GM23248 (cell line): ENCODE measurements around the gene FUT8. TPM values are rescaled to one million over a fixed set of nuclear protein-coding genes. Genes with fewer than 3 reads are reported as not detected.

Experiments used
- DNase-seq: peaks from one replicate; pipeline ENCODE4 v3.0.0-alpha.2; 2015
- H2AFZ ChIP-seq: fragments of 200-600 bp; sonication (generic); 2 replicates; pipeline ENCODE4 v1.6.1; 2016; ENCODE audit warnings: antibody characterized with exemption
- H3F3A ChIP-seq: fragments of 200-600 bp; sonication (generic); 2 replicates; pipeline ENCODE4 v1.6.1; 2016; ENCODE audit warnings: mild to moderate bottlenecking, antibody characterized with exemption, mixed run types; ENCODE audit not compliant: insufficient read depth
- H3K27ac ChIP-seq: fragments of 200-600 bp; sonication (generic); 2 replicates; pipeline ENCODE4 v1.5.1; 2016; ENCODE audit warnings: mild to moderate bottlenecking
- H3K27me3 ChIP-seq: fragments of 200-600 bp; sonication (generic); replicated peaks from 2 replicates; pipeline ENCODE4 v1.6.1; 2016; ENCODE audit warnings: mild to moderate bottlenecking; ENCODE audit not compliant: insufficient read depth
- H3K36me3 ChIP-seq: fragments of 200-600 bp; sonication (generic); 2 replicates; pipeline ENCODE4 v1.6.1; 2016; ENCODE audit warnings: low read depth, mild to moderate bottlenecking
- H3K4me1 ChIP-seq: fragments of 200-600 bp; sonication (generic); 2 replicates; pipeline ENCODE4 v1.6.1; 2016; ENCODE audit warnings: mild to moderate bottlenecking; ENCODE audit not compliant: insufficient read depth
- H3K4me2 ChIP-seq: fragments of 200-600 bp; sonication (generic); one replicate; pipeline ENCODE4 v1.6.1; 2016; ENCODE audit warnings: mild to moderate bottlenecking; ENCODE audit not compliant: unreplicated experiment
- H3K4me3 ChIP-seq: fragments of 200-600 bp; sonication (generic); 2 replicates; pipeline ENCODE4 v1.5.1; 2016; ENCODE audit warnings: mild to moderate bottlenecking
- H3K79me2 ChIP-seq: fragments of 200-600 bp; sonication (generic); 2 replicates; pipeline ENCODE4 v1.6.1; 2016; ENCODE audit warnings: mild to moderate bottlenecking; ENCODE audit not compliant: insufficient read depth
- H3K9ac ChIP-seq: fragments of 200-600 bp; sonication (generic); 2 replicates; pipeline ENCODE4 v1.6.1; 2016; ENCODE audit warnings: mild to moderate bottlenecking
- H3K9me2 ChIP-seq: fragments of 200-600 bp; sonication (generic); 2 replicates; pipeline ENCODE4 v1.6.1; 2016; ENCODE audit warnings: mixed run types, mild to moderate bottlenecking, moderate library complexity; ENCODE audit not compliant: insufficient read depth
- H3K9me3 ChIP-seq: fragments of 200-600 bp; sonication (generic); one replicate; pipeline ENCODE4 v1.6.1; 2017; ENCODE audit warnings: low read depth
- H4K20me1 ChIP-seq: fragments of 200-600 bp; sonication (generic); 2 replicates; pipeline ENCODE4 v1.6.0; 2016; ENCODE audit not compliant: insufficient read depth
- EZH2 ChIP-seq: fragments of 200-600 bp; sonication (generic); IDR thresholded peaks from 2 replicates; pipeline ENCODE4 v1.6.1; 2018; ENCODE audit warnings: antibody characterized with exemption, mild to moderate bottlenecking; ENCODE audit not compliant: insufficient read depth, poor library complexity, severe bottlenecking
- EZH2phosphoT487 ChIP-seq: fragments of 200-600 bp; sonication (generic); IDR thresholded peaks from 2 replicates; pipeline ENCODE4 v1.6.1; 2018; ENCODE audit warnings: antibody characterized with exemption, moderate library complexity, mild to moderate bottlenecking, low read depth; ENCODE audit not compliant: insufficient read depth
- WGBS, 2 experiments: methylation state at CpG; one replicate each; pipeline ENCODE4 v1.1.6; 2015 to 2017; ENCODE audit warnings: low lambda C conversion rate in 2 of 2, low coverage in 1 of 2; ENCODE audit errors: missing lambda C conversion rate in 2 of 2; 5-methylcytosine and 5-hydroxymethylcytosine counted together
- in situ Hi-C: fragments of 300-500 bp; cut with MboI; formaldehyde crosslinking; loops from 2 replicates; pipeline ENCODE4 v1.15.0; 2020
- polyA plus RNA-seq: library from polyadenylated mRNA; unstranded; fragments of >200 nt; fragmentation: Nextera tagmentation; extraction: Ambion mirVana; gene quantifications from 2 replicates; pipeline ENCODE4 v1.2.1, GENCODE V29; 2016
- total RNA-seq: library from RNA; depleted of rRNA; stranded (reverse); fragments of >200 nt; shearing (Covaris generic); gene quantifications from 2 replicates; pipeline ENCODE4 v1.2.3, GENCODE V29; 2014

Gene FUT8
- total and polyA plus RNA-seq, 2 experiments from 2014 or later: 40.0 to 60.6 TPM

DNA sequence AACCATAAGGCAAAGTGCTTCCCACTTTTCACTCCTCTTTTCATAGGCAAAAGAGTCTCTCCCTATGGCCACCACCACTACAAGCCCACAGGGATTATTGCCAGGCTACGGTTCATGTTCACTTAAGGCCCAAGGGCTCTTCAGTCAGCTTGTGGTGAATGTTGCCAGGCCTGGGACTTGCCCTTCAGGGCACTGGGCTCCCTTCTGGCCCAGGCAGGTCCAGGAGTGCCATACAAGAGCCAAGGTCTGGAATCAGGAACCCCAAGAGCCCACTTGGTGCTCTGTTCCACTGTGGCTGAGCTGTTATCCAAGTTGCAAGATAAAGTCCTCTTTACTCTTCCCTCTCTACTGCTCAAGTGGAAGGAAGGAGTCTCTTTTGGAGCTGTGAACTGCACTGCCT, 307.6 kb downstream of the FUT8 start:
- Histone ChIP-seq H3K4me3 (no peak overlapping the region), H3K79me2 (peaks cover 9% of the 10 kb centered on the region), H3K4me1 (no peaks in the 10 kb centered on the region), H3F3A (no peaks in the 10 kb centered on the region), H2AFZ (no peak overlapping the region), H3K27me3 (no peaks in the 10 kb centered on the region), H4K20me1 (no peaks in the 10 kb centered on the region), H3K9me3 (no peaks in the 10 kb centered on the region), H3K9me2 (no peaks in the 10 kb centered on the region), H3K27ac (no peak overlapping the region), H3K9ac (no peak overlapping the region), H3K36me3 (peaks cover 15% of the 10 kb centered on the region), H3K4me2 (no peak overlapping the region)
- TF ChIP-seq EZH2phosphoT487: no peak
- TF ChIP-seq EZH2: no peak
- DNase-seq: no peak
- in situ Hi-C loops: no loop called here
- 93 to 96% methylated on average over 1 of the region's 1 CpG for WGBS, 2 experiments

DNA sequence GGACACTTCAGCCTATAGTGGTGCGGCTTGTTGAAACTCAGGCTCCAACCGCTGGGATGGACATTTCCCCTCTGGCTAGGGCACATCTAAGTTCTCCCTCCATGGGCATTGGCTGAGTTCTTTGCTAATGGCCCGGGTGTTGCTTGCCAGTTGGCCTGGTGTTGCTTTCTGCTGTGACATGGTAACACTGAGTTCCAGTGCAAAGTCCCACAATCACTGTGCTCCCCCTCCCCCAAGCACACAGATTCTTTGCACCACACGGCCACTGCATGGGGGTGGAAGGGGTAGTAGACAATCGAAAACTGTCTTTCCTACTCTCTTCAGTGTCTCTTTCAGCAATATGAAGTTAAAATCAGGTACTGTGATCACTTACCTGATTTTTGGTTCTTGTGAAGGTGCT, 308.2 kb downstream of the FUT8 start:
- no peak overlapping the region for H3K27ac ChIP-seq
- H2AFZ ChIP-seq: no peak overlapping the region
- in situ Hi-C loops: no loop called here
- peaks cover 7% of the 10 kb centered on the region for H3K79me2 ChIP-seq
- no peaks in the 10 kb centered on the region for H3K9me2 ChIP-seq
- no peak for DNase-seq
- no peaks in the 10 kb centered on the region for H3K4me1 ChIP-seq
- no peaks in the 10 kb centered on the region for H3K27me3 ChIP-seq
- no peaks in the 10 kb centered on the region for H4K20me1 ChIP-seq
- H3K36me3 ChIP-seq: peaks cover 15% of the 10 kb centered on the region
- H3K9ac ChIP-seq: no peak overlapping the region
- H3K4me3 ChIP-seq: no peak overlapping the region
- TF ChIP-seq EZH2 (no peak), EZH2phosphoT487 (no peak)
- 96 to 98% methylated on average over 5 of the region's 5 CpGs for WGBS, 2 experiments
- no peaks in the 10 kb centered on the region for H3K9me3 ChIP-seq
- no peaks in the 10 kb centered on the region for H3F3A ChIP-seq
- no peak overlapping the region for H3K4me2 ChIP-seq

DNA sequence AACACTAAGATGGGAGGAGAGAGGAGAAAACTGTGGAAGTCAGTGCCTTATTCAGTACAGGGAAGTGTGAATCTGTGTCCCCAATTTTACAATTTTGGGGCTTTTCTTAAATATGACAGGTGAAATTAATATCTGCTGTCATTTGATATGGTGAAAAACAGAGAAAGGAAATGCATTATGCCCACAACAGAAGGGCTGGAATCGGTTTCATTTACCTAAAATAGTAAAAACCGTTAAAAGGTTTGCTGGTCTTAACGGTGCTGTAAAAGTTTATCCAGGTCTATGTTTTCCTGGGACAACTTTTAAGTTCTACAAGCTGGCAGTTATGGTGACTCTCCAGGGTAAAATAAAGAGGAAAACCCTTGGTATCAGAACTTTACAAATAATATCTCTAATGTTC, 310.8 kb downstream of the FUT8 start:
- H4K20me1 ChIP-seq: no peaks in the 10 kb centered on the region
- no peaks in the 10 kb centered on the region for H3K9me2 ChIP-seq
- no peaks in the 10 kb centered on the region for H3K9me3 ChIP-seq
- peaks cover 4% of the 10 kb centered on the region; the same call in 1 of the 2 replicates for H3K79me2 ChIP-seq
- H3K4me1 ChIP-seq: no peaks in the 10 kb centered on the region
- no peak overlapping the region for H3K9ac ChIP-seq
- peaks cover 15% of the 10 kb centered on the region for H3K36me3 ChIP-seq
- no peak for DNase-seq
- no peaks in the 10 kb centered on the region for H3F3A ChIP-seq
- no peak for TF ChIP-seq EZH2
- no peak for TF ChIP-seq EZH2phosphoT487
- H3K4me2 ChIP-seq: no peak overlapping the region
- no peak overlapping the region for H3K4me3 ChIP-seq
- no peaks in the 10 kb centered on the region for H3K27me3 ChIP-seq
- in situ Hi-C loops: no loop called here
- no peak overlapping the region for H3K27ac ChIP-seq
- no peak overlapping the region for H2AFZ ChIP-seq
- WGBS, 2 experiments: 87 to 93% methylated on average over 3 of the region's 3 CpGs

DNA sequence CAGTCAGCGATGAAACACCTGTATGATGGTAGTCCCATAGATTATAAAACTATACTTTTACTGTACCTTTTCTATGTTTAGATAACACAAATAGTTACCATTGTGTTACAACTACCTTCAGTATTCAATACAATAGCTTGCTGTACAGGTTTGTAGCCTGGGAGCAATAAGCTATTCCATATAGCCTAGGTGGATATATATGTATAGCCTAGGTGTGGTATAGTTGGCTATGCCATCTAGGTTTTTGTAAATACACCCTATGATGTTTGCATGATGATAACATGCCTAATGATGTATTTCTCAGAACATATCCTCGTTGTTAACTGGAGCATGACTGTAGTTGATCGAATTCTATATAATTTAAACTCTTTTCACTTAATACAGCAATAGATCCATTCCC, 316.1 kb downstream of the FUT8 start:
- Histone ChIP-seq H3K9ac (no peak overlapping the region), H3K27me3 (no peaks in the 10 kb centered on the region), H3K9me3 (no peaks in the 10 kb centered on the region), H3K36me3 (peaks cover 12% of the 10 kb centered on the region; the same call in 1 of the 2 replicates), H3K4me2 (no peak overlapping the region), H2AFZ (no peak overlapping the region), H3K9me2 (no peaks in the 10 kb centered on the region), H3K27ac (no peak overlapping the region), H3F3A (no peaks in the 10 kb centered on the region), H3K79me2 (no peaks in the 10 kb centered on the region), H3K4me1 (no peaks in the 10 kb centered on the region), H4K20me1 (no peaks in the 10 kb centered on the region), H3K4me3 (no peak overlapping the region)
- DNase-seq: no peak
- in situ Hi-C loops: no loop called here
- 94 to 98% methylated on average over 3 of the region's 3 CpGs for WGBS, 2 experiments
- no peak for TF ChIP-seq EZH2
- TF ChIP-seq EZH2phosphoT487: no peak

DNA sequence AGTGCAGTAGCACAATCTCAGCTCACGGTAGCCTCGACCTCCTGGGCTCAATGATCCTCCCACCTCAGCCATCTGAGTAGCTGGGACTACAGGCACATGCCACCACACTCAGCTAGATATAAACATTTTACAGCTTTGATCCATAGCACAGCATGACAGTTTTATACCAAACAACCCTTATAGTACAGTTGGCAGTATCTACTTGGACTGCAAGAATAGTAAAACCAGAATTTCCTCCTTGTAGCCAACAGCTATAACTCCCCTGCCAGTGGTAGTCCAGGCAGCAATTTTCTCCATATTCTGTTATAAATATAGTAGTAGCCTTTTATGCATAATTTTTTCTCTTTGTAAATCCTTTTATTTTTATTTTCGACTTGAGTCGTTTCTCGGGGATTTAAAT, 317.0 kb downstream of the FUT8 start:
- Histone ChIP-seq H4K20me1 (no peaks in the 10 kb centered on the region), H3K9me3 (no peaks in the 10 kb centered on the region), H3K4me3 (no peak overlapping the region), H3K9ac (no peak overlapping the region), H3K27ac (no peak overlapping the region), H3K4me1 (no peaks in the 10 kb centered on the region), H2AFZ (no peak overlapping the region), H3F3A (no peaks in the 10 kb centered on the region), H3K4me2 (no peak overlapping the region), H3K36me3 (peaks cover 6% of the 10 kb centered on the region; the same call in 1 of the 2 replicates), H3K9me2 (no peaks in the 10 kb centered on the region), H3K79me2 (no peaks in the 10 kb centered on the region), H3K27me3 (no peaks in the 10 kb centered on the region)
- TF ChIP-seq EZH2phosphoT487: no peak
- no peak for TF ChIP-seq EZH2
- no peak for DNase-seq
- in situ Hi-C loops: no loop called here
- 98 to 99% methylated on average over 5 of the region's 5 CpGs for WGBS, 2 experiments
